Stimulated activated CD4-positive, alpha-beta T cell treated with anti-CD3 and anti-CD28 coated beads, Interleukin-12 subunit alpha, Interleukin-12 subunit beta, amount 100 ng/mL, for 48 hours (primary cell): ENCODE measurements around the gene PARVB.

ENCODE experiments used
- DNase-seq, 3 donors: peaks; one replicate each; pipeline ENCODE4 v3.0.0-alpha.2; 2020; ENCODE audit warnings: low read depth in 2 of 3, low spot score in 1 of 3

The PARVB gene

GRCh38 chr22:44194569-44194968 is 170.5 kb downstream of the PARVB start:
- DNase-seq, result no peak

- DNase-seq, result no peak
Observed at GRCh38 chr22:44195189-44195871, 171.2 kb downstream of the PARVB start.

GRCh38 chr22:44196241-44196640 is 172.1 kb downstream of the PARVB start:
- DNase-seq, result no peak

- DNase-seq, result no peak
Observed at GRCh38 chr22:44196731-44197131, 172.6 kb downstream of the PARVB start.

GRCh38 chr22:44197271-44197670 is 173.2 kb downstream of the PARVB start:
- no peak for DNase-seq

GRCh38 chr22:44199164-44199563 is 175.1 kb downstream of the PARVB start:
- no peak for DNase-seq

- DNase-seq, result no peak
Observed at GRCh38 chr22:44199866-44200265, 175.8 kb downstream of the PARVB start.

GRCh38 chr22:44200451-44200850 is 176.3 kb downstream of the PARVB start:
- no peak for DNase-seq

- no peak for DNase-seq
Observed at GRCh38 chr22:44200855-44201550, 176.9 kb downstream of the PARVB start.

GRCh38 chr22:44201665-44202064 is 177.6 kb downstream of the PARVB start:
- no peak for DNase-seq

GRCh38 chr22:44202261-44202789 is 178.2 kb downstream of the PARVB start:
- no peak for DNase-seq

GRCh38 chr22:44203203-44203602 is 179.1 kb downstream of the PARVB start:
- DNase-seq, result no peak

- DNase-seq, result no peak
Observed at GRCh38 chr22:44204739-44205515, 180.8 kb downstream of the PARVB start.

GRCh38 chr22:44205516-44206329 is 181.6 kb downstream of the PARVB start:
- DNase-seq, result no peak

GRCh38 chr22:44206330-44206645 is 182.2 kb downstream of the PARVB start:
- DNase-seq, result no peak

GRCh38 chr22:44206696-44207095 is 182.6 kb downstream of the PARVB start:
- no peak for DNase-seq

GRCh38 chr22:44207173-44207980 is 183.3 kb downstream of the PARVB start:
- no peak for DNase-seq

- DNase-seq, result no peak
Observed at GRCh38 chr22:44207981-44208317, 183.8 kb downstream of the PARVB start.

- no peak for DNase-seq
Observed at GRCh38 chr22:44209343-44209742, 185.2 kb downstream of the PARVB start.

- no peak for DNase-seq
Observed at GRCh38 chr22:44210722-44211121, 186.6 kb downstream of the PARVB start.
